DOHH2 (cell line): ENCODE data around the gene ABCB8.

Experiments
- H3F3A ChIP-seq: fragments of 200-600 bp; sonication (generic), shearing (Covaris generic); 2 replicates; pipeline ENCODE4 v1.6.0; 2016; ENCODE audit warnings: antibody characterized with exemption, mild to moderate bottlenecking; ENCODE audit not compliant: control insufficient read depth, insufficient read depth
- H3K27ac ChIP-seq: fragments of 200-600 bp; sonication (generic); 2 replicates; pipeline ENCODE4 v1.5.1; 2014; ENCODE audit warnings: low read depth, mild to moderate bottlenecking, low read length, moderate library complexity
- H3K27me3 ChIP-seq: fragments of 200-600 bp; sonication (generic); 2 replicates; pipeline ENCODE4 v1.6.1; 2014; ENCODE audit warnings: mild to moderate bottlenecking, low read length, mixed read lengths; ENCODE audit not compliant: control insufficient read depth
- H3K36me3 ChIP-seq: fragments of 200-600 bp; sonication (generic); 2 replicates; pipeline ENCODE4 v1.6.1; 2014; ENCODE audit warnings: mild to moderate bottlenecking, low read length, moderate library complexity, mixed read lengths; ENCODE audit not compliant: control insufficient read depth
- H3K4me1 ChIP-seq: fragments of 200-600 bp; sonication (generic); 2 replicates; pipeline ENCODE4 v1.6.1; 2014; ENCODE audit warnings: mild to moderate bottlenecking, low read length, mixed read lengths; ENCODE audit not compliant: control insufficient read depth
- H3K4me2 ChIP-seq: fragments of 200-600 bp; sonication (generic); 2 replicates; pipeline ENCODE4 v1.6.0; 2014; ENCODE audit warnings: mild to moderate bottlenecking, low read length, moderate library complexity
- H3K4me3 ChIP-seq: fragments of 200-600 bp; sonication (generic); 2 replicates; pipeline ENCODE4 v1.5.1; 2014; ENCODE audit warnings: mild to moderate bottlenecking, low read length, mixed read lengths
- H3K79me2 ChIP-seq: fragments of 200-600 bp; sonication (generic); 2 replicates; pipeline ENCODE4 v1.6.1; 2014; ENCODE audit warnings: mild to moderate bottlenecking, low read length, mixed read lengths; ENCODE audit not compliant: control insufficient read depth
- H3K9me2 ChIP-seq: fragments of 200-600 bp; sonication (generic); replicated peaks from 2 replicates; pipeline ENCODE4 v1.6.1; 2014; ENCODE audit warnings: mild to moderate bottlenecking, low read length, mixed read lengths; ENCODE audit not compliant: control insufficient read depth
- H3K9me3 ChIP-seq: fragments of 200-600 bp; sonication (generic); 2 replicates; pipeline ENCODE4 v1.6.1; 2014; ENCODE audit warnings: antibody characterized with exemption, low read length, mixed read lengths; ENCODE audit not compliant: control insufficient read depth, insufficient read depth
- H4K20me1 ChIP-seq: fragments of 200-600 bp; sonication (generic); 2 replicates; pipeline ENCODE4 v1.6.0; 2014; ENCODE audit warnings: low read depth, mild to moderate bottlenecking, antibody characterized with exemption, low read length, moderate library complexity; ENCODE audit not compliant: control insufficient read depth, insufficient read depth
- EZH2phosphoT487 ChIP-seq: fragments of 200-600 bp; sonication (generic); IDR thresholded peaks from 2 replicates; pipeline ENCODE4 v1.6.1; 2017; ENCODE audit warnings: borderline replicate concordance, mild to moderate bottlenecking, antibody characterized with exemption, low read length, moderate library complexity, mixed read lengths
- TF ChIP-seq, protein P1 (sequence below): fragments of 200-600 bp; sonication (generic); IDR thresholded peaks from one replicate; pipeline ENCODE4 v1.5.1; 2014; ENCODE audit warnings: antibody characterized with exemption, mild to moderate bottlenecking, low read depth, low read length; ENCODE audit not compliant: poor library complexity, severe bottlenecking

ABCB8 gene

GRCh38 chr7:150986556-150986955 lies 41.7 kb upstream of the ABCB8 start:
- H3K4me3 ChIP-seq = no peak overlapping the region
- TF ChIP-seq, protein P1, sequence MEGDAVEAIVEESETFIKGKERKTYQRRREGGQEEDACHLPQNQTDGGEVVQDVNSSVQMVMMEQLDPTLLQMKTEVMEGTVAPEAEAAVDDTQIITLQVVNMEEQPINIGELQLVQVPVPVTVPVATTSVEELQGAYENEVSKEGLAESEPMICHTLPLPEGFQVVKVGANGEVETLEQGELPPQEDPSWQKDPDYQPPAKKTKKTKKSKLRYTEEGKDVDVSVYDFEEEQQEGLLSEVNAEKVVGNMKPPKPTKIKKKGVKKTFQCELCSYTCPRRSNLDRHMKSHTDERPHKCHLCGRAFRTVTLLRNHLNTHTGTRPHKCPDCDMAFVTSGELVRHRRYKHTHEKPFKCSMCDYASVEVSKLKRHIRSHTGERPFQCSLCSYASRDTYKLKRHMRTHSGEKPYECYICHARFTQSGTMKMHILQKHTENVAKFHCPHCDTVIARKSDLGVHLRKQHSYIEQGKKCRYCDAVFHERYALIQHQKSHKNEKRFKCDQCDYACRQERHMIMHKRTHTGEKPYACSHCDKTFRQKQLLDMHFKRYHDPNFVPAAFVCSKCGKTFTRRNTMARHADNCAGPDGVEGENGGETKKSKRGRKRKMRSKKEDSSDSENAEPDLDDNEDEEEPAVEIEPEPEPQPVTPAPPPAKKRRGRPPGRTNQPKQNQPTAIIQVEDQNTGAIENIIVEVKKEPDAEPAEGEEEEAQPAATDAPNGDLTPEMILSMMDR = no peak
- TF ChIP-seq EZH2phosphoT487 = no peak
- H3K27me3 ChIP-seq = peaks cover 51% of the 10 kb centered on the region
- no peaks in the 10 kb centered on the region for H3K79me2 ChIP-seq
- no peak overlapping the region for H3K27ac ChIP-seq
- no peaks in the 10 kb centered on the region for H4K20me1 ChIP-seq
- H3K9me3 ChIP-seq = no peaks in the 10 kb centered on the region
- peaks cover 10% of the 10 kb centered on the region for H3K4me1 ChIP-seq
- no peaks in the 10 kb centered on the region for H3K9me2 ChIP-seq
- H3K36me3 ChIP-seq = no peaks in the 10 kb centered on the region
- no peak overlapping the region for H3K4me2 ChIP-seq
- no peaks in the 10 kb centered on the region for H3F3A ChIP-seq

GRCh38 chr7:150988230-150989226 lies 39.7 kb upstream of the ABCB8 start:
- Histone ChIP-seq H3K9me2 (no peaks in the 10 kb centered on the region), H3K27ac (no peak overlapping the region), H3K79me2 (no peaks in the 10 kb centered on the region), H3K27me3 (peaks cover 33% of the 10 kb centered on the region), H4K20me1 (no peaks in the 10 kb centered on the region), H3K36me3 (no peaks in the 10 kb centered on the region), H3K4me3 (no peak overlapping the region), H3K4me1 (peaks cover 10% of the 10 kb centered on the region), H3K9me3 (no peaks in the 10 kb centered on the region), H3F3A (no peaks in the 10 kb centered on the region), H3K4me2 (peak overlapping the region; percentile 31)
- TF ChIP-seq EZH2phosphoT487 = no peak
- TF ChIP-seq, protein P1 = peak; percentile 99

- TF ChIP-seq EZH2phosphoT487 = no peak
- TF ChIP-seq, protein P1 = no peak
- Histone ChIP-seq H3F3A (no peaks in the 10 kb centered on the region), H3K27ac (no peak overlapping the region), H3K36me3 (no peaks in the 10 kb centered on the region), H3K4me2 (no peak overlapping the region), H3K9me2 (no peaks in the 10 kb centered on the region), H3K4me3 (no peak overlapping the region), H3K4me1 (peaks cover 12% of the 10 kb centered on the region), H3K27me3 (peaks cover 30% of the 10 kb centered on the region), H3K9me3 (no peaks in the 10 kb centered on the region), H4K20me1 (no peaks in the 10 kb centered on the region), H3K79me2 (no peaks in the 10 kb centered on the region)
These were observed 38.8 kb upstream of the ABCB8 start for GRCh38 chr7:150989456-150989855.
